ENCODE results near the gene PTPN6.

Gene PTPN6

GRCh38 chr12:6948873-6949594 lies 2.1 kb upstream of the PTPN6 start:
- H3K9me3 ChIP-seq (replicated peaks in 1 of 11) = no peaks in the 10 kb centered on the region
- peaks cover 58 to 91% (median 76%) of the 10 kb centered on the region in 10 experiments for H3K4me1 ChIP-seq
- no peaks in the 10 kb centered on the region for H3K27me3 ChIP-seq
- peak overlapping the region in 8 of 11 experiments; percentile 8 to 93 (median 26); a peak in 8 of 22 replicates for H3K27ac ChIP-seq
- TF ChIP-seq Cebpa-rat (IDR thresholded peaks at IDR 0.05) = peak in 2 of 11 experiments; percentile 38 to 56; a peak in 1 of 22 replicates
- H3K4me2 ChIP-seq = peak overlapping the region; percentile 45 to 99 (median 67)
- H3K9ac ChIP-seq = peak overlapping the region in 6 of 11 experiments; percentile 7 to 43 (median 15); a peak in 5 of 22 replicates
- H3K36me3 ChIP-seq = peaks cover 0 to 15% (median 0%) of the 10 kb centered on the region in 11 experiments; a peak in 5 of 22 replicates
- H4K20me1 ChIP-seq = peaks cover 0 to 9% (median 0%) of the 10 kb centered on the region in 11 experiments; a peak in 2 of 22 replicates
- H3K4me3 ChIP-seq = no peak overlapping the region

- peak overlapping the region; percentile 88 to 95 (median 92); a peak in 19 of 22 replicates for H3K9ac ChIP-seq
- peaks cover 64 to 97% (median 83%) of the 10 kb centered on the region in 10 experiments for H3K4me1 ChIP-seq
- H3K27ac ChIP-seq = peak overlapping the region; percentile 82 to 95 (median 93); a peak in 20 of 22 replicates
- no peak for TF ChIP-seq Cebpa-rat (IDR thresholded peaks at IDR 0.05)
- peaks cover 0 to 27% (median 9%) of the 10 kb centered on the region in 11 experiments; a peak in 12 of 22 replicates for H3K36me3 ChIP-seq
- peak overlapping the region; percentile 78 to 99 (median 86); a peak in 17 of 20 replicates for H3K4me3 ChIP-seq
- peak overlapping the region; percentile 92 to 100 (median 99) for H3K4me2 ChIP-seq
- H3K27me3 ChIP-seq = no peaks in the 10 kb centered on the region
- peaks cover 0 to 22% (median 5%) of the 10 kb centered on the region in 11 experiments; a peak in 10 of 22 replicates for H4K20me1 ChIP-seq
- no peaks in the 10 kb centered on the region for H3K9me3 ChIP-seq (replicated peaks in 1 of 11)
Observed at GRCh38 chr12:6950401-6950801, 755 bp upstream of the PTPN6 start.

- Histone ChIP-seq H3K9ac (peak overlapping the region; percentile 88 to 95 (median 92)), H3K27ac (peak overlapping the region; percentile 82 to 95 (median 93)), H4K20me1 (peaks cover 0 to 35% (median 11%) of the 10 kb centered on the region in 11 experiments; a peak in 12 of 22 replicates), H3K27me3 (no peaks in the 10 kb centered on the region), H3K36me3 (peaks cover 0 to 40% (median 21%) of the 10 kb centered on the region in 11 experiments; a peak in 17 of 22 replicates), H3K9me3 (replicated peaks in 1 of 11) (no peaks in the 10 kb centered on the region), H3K4me1 (peaks cover 64 to 97% (median 83%) of the 10 kb centered on the region in 10 experiments), H3K4me2 (peak overlapping the region; percentile 92 to 100 (median 99)), H3K4me3 (peak overlapping the region; percentile 78 to 99 (median 86))
- no peak for TF ChIP-seq Cebpa-rat (IDR thresholded peaks at IDR 0.05)
Observed at GRCh38 chr12:6951551-6952120, 480 bp downstream of the PTPN6 start.

GRCh38 chr12:6952121-6952862 lies 1.1 kb downstream of the PTPN6 start:
- no peak for TF ChIP-seq Cebpa-rat (IDR thresholded peaks at IDR 0.05)
- Histone ChIP-seq H3K27me3 (no peaks in the 10 kb centered on the region), H3K36me3 (peaks cover 0 to 46% (median 21%) of the 10 kb centered on the region in 11 experiments; a peak in 17 of 22 replicates), H3K9me3 (replicated peaks in 1 of 11) (no peaks in the 10 kb centered on the region), H3K27ac (peak overlapping the region; percentile 82 to 95 (median 93)), H4K20me1 (peaks cover 0 to 41% (median 12%) of the 10 kb centered on the region in 11 experiments; a peak in 12 of 22 replicates), H3K4me2 (peak overlapping the region; percentile 92 to 100 (median 99)), H3K4me3 (peak overlapping the region; percentile 78 to 99 (median 86)), H3K9ac (peak overlapping the region; percentile 88 to 95 (median 92)), H3K4me1 (peaks cover 66 to 97% (median 83%) of the 10 kb centered on the region in 10 experiments)

GRCh38 chr12:6952863-6953441 lies 1.8 kb downstream of the PTPN6 start:
- H3K4me2 ChIP-seq = peak overlapping the region; percentile 92 to 100 (median 99)
- peaks cover 0 to 48% (median 12%) of the 10 kb centered on the region in 11 experiments; a peak in 13 of 22 replicates for H4K20me1 ChIP-seq
- H3K36me3 ChIP-seq = peaks cover 0 to 53% (median 25%) of the 10 kb centered on the region in 11 experiments; a peak in 17 of 22 replicates
- H3K9ac ChIP-seq = peak overlapping the region; percentile 88 to 95 (median 92)
- no peaks in the 10 kb centered on the region for H3K9me3 ChIP-seq (replicated peaks in 1 of 11)
- TF ChIP-seq Cebpa-rat (IDR thresholded peaks at IDR 0.05) = no peak
- peak overlapping the region; percentile 82 to 95 (median 93) for H3K27ac ChIP-seq
- no peaks in the 10 kb centered on the region for H3K27me3 ChIP-seq
- H3K4me1 ChIP-seq = peaks cover 69 to 97% (median 85%) of the 10 kb centered on the region in 10 experiments
- H3K4me3 ChIP-seq = peak overlapping the region; percentile 78 to 99 (median 86)

- H4K20me1 ChIP-seq = peaks cover 0 to 55% (median 19%) of the 10 kb centered on the region in 11 experiments; a peak in 13 of 22 replicates
- no peak for TF ChIP-seq Cebpa-rat (IDR thresholded peaks at IDR 0.05)
- peaks cover 71 to 99% (median 88%) of the 10 kb centered on the region in 10 experiments for H3K4me1 ChIP-seq
- H3K36me3 ChIP-seq = peaks cover 0 to 60% (median 33%) of the 10 kb centered on the region in 11 experiments; a peak in 18 of 22 replicates
- H3K9me3 ChIP-seq (replicated peaks in 1 of 11) = no peaks in the 10 kb centered on the region
- H3K9ac ChIP-seq = peak overlapping the region; percentile 88 to 95 (median 92)
- peak overlapping the region; percentile 78 to 99 (median 86) for H3K4me3 ChIP-seq
- peak overlapping the region; percentile 82 to 95 (median 93) for H3K27ac ChIP-seq
- H3K27me3 ChIP-seq = no peaks in the 10 kb centered on the region
- peak overlapping the region; percentile 94 to 100 (median 99) for H3K4me2 ChIP-seq
Observed at GRCh38 chr12:6953442-6954315, 2.5 kb downstream of the PTPN6 start.

GRCh38 chr12:6954316-6955107 lies 3.4 kb downstream of the PTPN6 start:
- Histone ChIP-seq H3K4me2 (peak overlapping the region; percentile 94 to 100 (median 99)), H3K4me1 (peaks cover 71 to 99% (median 88%) of the 10 kb centered on the region in 10 experiments)

More at GRCh38 chr12:6954316-6955107, 3.4 kb downstream of the PTPN6 start:
- Histone ChIP-seq H3K4me3 (peak overlapping the region; percentile 78 to 99 (median 86)), H3K36me3 (peaks cover 0 to 63% (median 33%) of the 10 kb centered on the region in 11 experiments; a peak in 18 of 22 replicates), H3K9ac (peak overlapping the region; percentile 88 to 95 (median 92)), H3K9me3 (replicated peaks in 1 of 11) (no peaks in the 10 kb centered on the region), H3K27me3 (no peaks in the 10 kb centered on the region), H3K27ac (peak overlapping the region; percentile 82 to 95 (median 93)), H4K20me1 (peaks cover 0 to 63% (median 23%) of the 10 kb centered on the region in 11 experiments; a peak in 13 of 22 replicates)
- no peak for TF ChIP-seq Cebpa-rat (IDR thresholded peaks at IDR 0.05)
